Upper lobe of left lung (tissue), 6 donors: Measurements from ENCODE around the gene SPG11. TPM values are rescaled to one million over a fixed set of nuclear protein-coding genes. Genes with fewer than 3 reads are reported as not detected.
"Not testable (repeated sequence)": the region's sequence is repeated elsewhere in the genome, so short reads cannot be mapped to it uniquely, and the experiment has no call there.

Experiments
- ATAC-seq, 2 donors: fragments of 200-7000 bp; cut with Tn5 transposase; one replicate each; pipeline ENCODE4 v1.9.1; 2022; ENCODE audit warnings: mild to moderate bottlenecking in 2 of 2, moderate library complexity in 2 of 2; ENCODE audit not compliant: low FRiP score in 2 of 2
- DNase-seq, 2 donors: peaks; one replicate each; pipeline ENCODE4 v3.0.0-alpha.2; 2019 to 2020
- H3K27ac ChIP-seq, 4 donors: fragments of 200-600 bp; sonication (generic); one replicate each; pipeline ENCODE4 v1.5.1; 2016 to 2019
- H3K27me3 ChIP-seq, 4 donors: fragments of 200-600 bp; sonication (generic); one replicate each; pipeline ENCODE4 v1.5.1; 2017 to 2019
- H3K36me3 ChIP-seq, 4 donors: fragments of 200-600 bp; sonication (generic); one replicate each; pipeline ENCODE4 v1.5.1; 2016 to 2019
- H3K4me1 ChIP-seq, 4 donors: fragments of 200-600 bp; sonication (generic); one replicate each; pipeline ENCODE4 v1.5.1; 2018 to 2019
- H3K4me3 ChIP-seq, 4 donors: fragments of 200-600 bp; sonication (generic); one replicate each; pipeline ENCODE4 v1.5.1; 2017 to 2019; ENCODE audit warnings: mild to moderate bottlenecking in 2 of 4, moderate library complexity in 1 of 4
- H3K9me3 ChIP-seq, 4 donors: fragments of 200-600 bp; sonication (generic); one replicate each; pipeline ENCODE4 v1.5.1; 2018 to 2019
- CTCF ChIP-seq, 6 experiments: fragments of 450-650 bp in 4 of 6; fragments of 200-600 bp in 2 of 6; sonication (generic) in 2 of 6; IDR thresholded peaks; one replicate each; pipeline ENCODE4 v1.5.1; 2016 to 2019; ENCODE audit warnings: antibody characterized with exemption in 6 of 6
- EP300 ChIP-seq, 4 donors: sonication (generic); formaldehyde crosslinking; IDR thresholded peaks; one replicate each; pipeline ENCODE4 v1.5.1; 2017; ENCODE audit warnings: antibody characterized with exemption in 4 of 4, control low read depth in 2 of 4
- POLR2A ChIP-seq, 4 donors: fragments of 450-650 bp; IDR thresholded peaks; one replicate each; pipeline ENCODE4 v1.5.1; 2016 to 2017; ENCODE audit warnings: antibody characterized with exemption in 4 of 4, mild to moderate bottlenecking in 2 of 4
- POLR2AphosphoS5 ChIP-seq, 2 donors: sonication (generic); formaldehyde crosslinking; IDR thresholded peaks; one replicate each; pipeline ENCODE4 v1.5.1; 2017; ENCODE audit warnings: antibody characterized with exemption in 2 of 2
- WGBS, 2 donors: methylation state at CpG; one replicate each; pipeline ENCODE4 v1.1.5; 2017 to 2018; 5-methylcytosine and 5-hydroxymethylcytosine counted together
- total RNA-seq, 6 donors: library from RNA; depleted of rRNA in 4 of 6; stranded (reverse); fragments of >200 nt in 4 of 6; gene quantifications; one replicate each; pipeline versions ENCODE4 v1.1.0 to v1.2.1, GENCODE V29; 2016 to 2021
- donor health status: DM: no; HTN: no; CAD: no; lungs with moderate emphysema.
- donor health status: DM: no; HTN: yes; CAD: no; lungs with severe emphysema.

The SPG11 gene
- total RNA-seq, 6 donors from 2014 or later: 81.6 to 161 (median 97.4) TPM

- H3K36me3 ChIP-seq: peaks cover 25 to 67% (median 43%) of the 10 kb centered on the region in 4 donors
- no peaks in the 10 kb centered on the region for H3K27me3 ChIP-seq
- no peak for DNase-seq
- H3K27ac ChIP-seq: no peak overlapping the region
- H3K4me3 ChIP-seq: no peak overlapping the region
- TF ChIP-seq EP300 (IDR thresholded peaks at IDR 0.05) (no peak), POLR2AphosphoS5 (IDR thresholded peaks at IDR 0.05) (no peak), CTCF (IDR thresholded peaks at IDR 0.05) (no peak), POLR2A (IDR thresholded peaks at IDR 0.05) (no peak)
- H3K4me1 ChIP-seq: no peaks in the 10 kb centered on the region
- ATAC-seq: no peak
- no peaks in the 10 kb centered on the region for H3K9me3 ChIP-seq
- WGBS, 2 donors: 90 to 93% methylated on average over 1 of the region's 1 CpG
Observed at GRCh38 chr15:44647036-44647435, 16.4 kb downstream of the SPG11 start.

- Histone ChIP-seq H3K4me3 (no peak overlapping the region), H3K9me3 (no peaks in the 10 kb centered on the region), H3K4me1 (no peaks in the 10 kb centered on the region), H3K36me3 (peaks cover 22 to 66% (median 38%) of the 10 kb centered on the region in 4 donors), H3K27me3 (no peaks in the 10 kb centered on the region), H3K27ac (no peak overlapping the region)
- no peak for ATAC-seq
- no peak for DNase-seq
- 96 to 100% methylated on average over 2 of the region's 2 CpGs for WGBS, 2 donors
- TF ChIP-seq EP300 (IDR thresholded peaks at IDR 0.05) (no peak), POLR2AphosphoS5 (IDR thresholded peaks at IDR 0.05) (no peak), POLR2A (IDR thresholded peaks at IDR 0.05) (no peak), CTCF (IDR thresholded peaks at IDR 0.05) (no peak)
Observed at GRCh38 chr15:44646460-44646859, 17.0 kb downstream of the SPG11 start.

- ATAC-seq (no peak), DNase-seq (no peak)
- Histone ChIP-seq H3K9me3 (no peaks in the 10 kb centered on the region), H3K27ac (no peak overlapping the region), H3K27me3 (no peaks in the 10 kb centered on the region), H3K36me3 (peaks cover 0 to 53% (median 12%) of the 10 kb centered on the region in 4 donors), H3K4me1 (no peaks in the 10 kb centered on the region), H3K4me3 (no peak overlapping the region)
- 90% methylated on average over 4 of the region's 4 CpGs for WGBS, 2 donors
- TF ChIP-seq POLR2A (IDR thresholded peaks at IDR 0.05) (no peak), EP300 (IDR thresholded peaks at IDR 0.05) (no peak), POLR2AphosphoS5 (IDR thresholded peaks at IDR 0.05) (no peak), CTCF (IDR thresholded peaks at IDR 0.05) (no peak)
Observed at GRCh38 chr15:44641651-44642050, 21.8 kb downstream of the SPG11 start.

GRCh38 chr15:44636976-44637375 is 26.5 kb downstream of the SPG11 start:
- Histone ChIP-seq H3K9me3 (no peaks in the 10 kb centered on the region), H3K36me3 (peaks cover 4 to 86% (median 29%) of the 10 kb centered on the region in 4 donors), H3K4me1 (no peaks in the 10 kb centered on the region), H3K4me3 (no peak overlapping the region), H3K27ac (no peak overlapping the region), H3K27me3 (no peaks in the 10 kb centered on the region)
- ATAC-seq (no peak), DNase-seq (no peak)
- WGBS, 2 donors: 72 to 84% methylated on average over 1 of the region's 1 CpG
- TF ChIP-seq CTCF (IDR thresholded peaks at IDR 0.05) (no peak), POLR2A (IDR thresholded peaks at IDR 0.05) (no peak), POLR2AphosphoS5 (IDR thresholded peaks at IDR 0.05) (no peak)

- ATAC-seq (peak in 1 of 2 donors; percentile 61), DNase-seq (no peak)
- no peak overlapping the region for H3K4me3 ChIP-seq
- H3K4me1 ChIP-seq: no peaks in the 10 kb centered on the region
- H3K27ac ChIP-seq: no peak overlapping the region
- H3K9me3 ChIP-seq: no peaks in the 10 kb centered on the region
- TF ChIP-seq EP300 (IDR thresholded peaks at IDR 0.05) (no peak), POLR2A (IDR thresholded peaks at IDR 0.05) (no peak), POLR2AphosphoS5 (IDR thresholded peaks at IDR 0.05) (no peak), CTCF (IDR thresholded peaks at IDR 0.05) (no peak)
- no peaks in the 10 kb centered on the region for H3K27me3 ChIP-seq
- WGBS, 2 donors: 96 to 97% methylated on average over 5 of the region's 5 CpGs
- peaks cover 11 to 97% (median 53%) of the 10 kb centered on the region in 4 donors for H3K36me3 ChIP-seq
Observed at GRCh38 chr15:44633603-44634002, 29.9 kb downstream of the SPG11 start.

GRCh38 chr15:44625286-44625685 is 38.2 kb downstream of the SPG11 start:
- not testable (repeated sequence) for DNase-seq
- peaks cover 16 to 100% (median 66%) of the 10 kb centered on the region in 4 donors for H3K36me3 ChIP-seq

More at GRCh38 chr15:44625286-44625685, 38.2 kb downstream of the SPG11 start:
- H3K4me1 ChIP-seq, H3K27me3 ChIP-seq, H3K4me3 ChIP-seq, H3K9me3 ChIP-seq, H3K27ac ChIP-seq, ATAC-seq: not testable (repeated sequence)
- 62 to 81% methylated on average over 2 of the region's 2 CpGs for WGBS, 2 donors
